ENCODE measurements around the gene RCSD1.
"Not testable (repeated sequence)": the region's sequence is repeated elsewhere in the genome, so short reads cannot be mapped to it uniquely, and the experiment has no call there.

RCSD1 gene

DNA sequence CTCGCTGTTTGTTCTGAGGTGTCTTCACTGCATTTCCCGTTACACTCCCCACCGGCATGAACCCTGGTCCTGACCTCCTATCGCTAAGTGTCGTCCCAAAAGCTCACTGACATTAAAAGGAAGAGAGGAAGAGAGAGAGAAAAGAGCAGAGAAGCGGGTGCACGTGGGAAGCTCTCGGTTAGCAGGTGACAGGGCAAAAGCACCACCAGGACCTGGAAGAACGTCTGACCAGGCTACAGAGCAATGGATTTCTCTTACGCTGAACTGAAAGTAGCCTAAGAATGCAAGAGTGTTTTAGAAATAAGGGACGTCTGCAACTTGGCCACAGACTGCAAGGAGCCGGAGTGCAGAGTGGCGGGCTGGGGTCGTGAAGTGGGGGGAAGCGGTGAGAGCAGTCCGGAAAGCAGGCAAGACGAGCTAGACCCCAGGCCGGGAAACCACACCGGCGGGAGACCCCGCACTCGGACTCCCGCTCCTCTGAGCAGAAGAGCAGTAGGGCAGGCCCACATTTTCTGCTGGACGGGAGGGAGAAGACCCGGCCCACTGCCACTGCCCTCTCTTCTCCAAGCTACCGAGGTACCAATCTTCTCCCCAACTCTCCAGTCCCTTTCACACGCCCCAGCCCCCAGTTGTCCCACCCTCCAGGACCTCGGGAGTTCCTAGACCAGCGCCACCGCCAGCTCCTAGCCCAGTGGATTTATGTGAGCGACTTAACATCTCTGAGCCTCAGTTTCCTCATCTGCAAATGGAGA is 83.5 kb downstream of the RCSD1 start:
- FAIRE-seq (no peak), DNase-seq (ENCODE audit: insufficient read length) (no peak)
- no peak for TF ChIP-seq TAF1 (IDR thresholded peaks at IDR 0.05; ENCODE audit: borderline replicate concordance, low read depth, low read length)
- no peak for TF ChIP-seq POLR2A (IDR thresholded peaks at IDR 0.05; ENCODE audit: low read depth, low read length)
- TF ChIP-seq POLR2AphosphoS5 (IDR thresholded peaks at IDR 0.05; ENCODE audit: low read depth, low read length), result no peak

- TF ChIP-seq POLR2A (IDR thresholded peaks at IDR 0.05; ENCODE audit: low read depth, low read length), result no peak
- DNase-seq (ENCODE audit: insufficient read length), result no peak
- FAIRE-seq, result no peak
These were observed 84.0 kb downstream of the RCSD1 start for GRCh38 chr1:167714098-167714438.

GRCh38 chr1:167714439-167715156 is 84.6 kb downstream of the RCSD1 start:
- peak; percentile 52 for DNase-seq (ENCODE audit: insufficient read length)
- peak; percentile 86 for FAIRE-seq
- 0 out of 2 replicates have a peak, but pooled peaks have one; percentile 27 for TF ChIP-seq POLR2AphosphoS5 (IDR thresholded peaks at IDR 0.05; ENCODE audit: low read depth, low read length)
- peak; percentile 68 for TF ChIP-seq POLR2A (IDR thresholded peaks at IDR 0.05; ENCODE audit: low read depth, low read length)
- TF ChIP-seq TAF1 (IDR thresholded peaks at IDR 0.05; ENCODE audit: borderline replicate concordance, low read depth, low read length), result 0 out of 2 replicates have a peak, but pooled peaks have one; percentile 36

DNA sequence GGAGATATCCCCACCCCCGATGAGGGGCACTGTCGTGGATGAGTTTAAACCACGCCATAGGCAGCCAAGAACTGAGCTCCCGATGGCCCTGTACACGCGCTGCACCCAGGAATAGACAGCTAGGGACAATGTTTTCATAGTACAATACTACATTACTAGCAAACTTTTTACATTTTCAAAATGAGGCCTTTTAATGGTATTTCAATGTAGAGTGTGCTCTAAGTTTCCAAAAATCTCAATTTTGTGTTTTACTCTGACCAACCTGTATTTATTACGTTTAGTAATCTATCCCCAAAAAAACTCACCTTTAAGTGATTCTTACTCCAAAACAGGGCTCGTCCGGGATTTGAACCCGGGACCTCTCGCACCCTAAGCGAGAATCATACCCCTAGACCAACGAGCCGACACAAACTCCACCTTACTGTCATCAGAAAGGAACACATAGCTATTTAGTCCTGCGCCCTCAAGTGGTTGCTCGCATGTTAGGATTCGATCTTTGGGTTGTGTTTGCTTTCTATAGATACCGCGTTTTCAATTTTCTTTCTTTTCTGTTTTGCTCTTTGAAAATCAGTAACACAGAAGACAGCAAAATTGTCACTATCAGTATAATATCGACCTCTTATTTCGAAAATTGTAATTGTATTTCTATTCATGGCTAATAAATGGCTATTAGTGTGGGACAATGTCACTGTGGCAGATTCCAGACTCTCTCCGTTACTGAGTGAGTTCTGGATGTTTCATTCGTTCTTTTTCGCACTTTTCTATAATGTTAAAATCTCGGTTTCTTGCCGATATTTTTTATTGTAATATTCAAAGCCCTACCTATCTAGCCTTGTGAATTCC is 85.3 kb downstream of the RCSD1 start:
- no peak for TF ChIP-seq POLR2A (IDR thresholded peaks at IDR 0.05; ENCODE audit: low read depth, low read length)
- no peak for TF ChIP-seq TAF1 (IDR thresholded peaks at IDR 0.05; ENCODE audit: borderline replicate concordance, low read depth, low read length)
- TF ChIP-seq POLR2AphosphoS5 (IDR thresholded peaks at IDR 0.05; ENCODE audit: low read depth, low read length), result no peak
- FAIRE-seq (peak; percentile 81), DNase-seq (ENCODE audit: insufficient read length) (peak; percentile 37)

- FAIRE-seq, result no peak
- no peak for TF ChIP-seq TAF1 (IDR thresholded peaks at IDR 0.05; ENCODE audit: borderline replicate concordance, low read depth, low read length)
- TF ChIP-seq POLR2A (IDR thresholded peaks at IDR 0.05; ENCODE audit: low read depth, low read length), result no peak
- TF ChIP-seq POLR2AphosphoS5 (IDR thresholded peaks at IDR 0.05; ENCODE audit: low read depth, low read length), result no peak
- no peak for DNase-seq (ENCODE audit: insufficient read length)
These were observed 85.9 kb downstream of the RCSD1 start for GRCh38 chr1:167716000-167716271.

GRCh38 chr1:167717351-167717750 is 87.3 kb downstream of the RCSD1 start:
- TF ChIP-seq POLR2AphosphoS5 (IDR thresholded peaks at IDR 0.05; ENCODE audit: low read depth, low read length) (no peak), POLR2A (IDR thresholded peaks at IDR 0.05; ENCODE audit: low read depth, low read length) (no peak), TAF1 (IDR thresholded peaks at IDR 0.05; ENCODE audit: borderline replicate concordance, low read depth, low read length) (no peak)
- FAIRE-seq (no peak), DNase-seq (ENCODE audit: insufficient read length) (no peak)

GRCh38 chr1:167718914-167719691 is 89.1 kb downstream of the RCSD1 start:
- FAIRE-seq (no peak), DNase-seq (ENCODE audit: insufficient read length) (no peak)
- no peak for TF ChIP-seq TAF1 (IDR thresholded peaks at IDR 0.05; ENCODE audit: borderline replicate concordance, low read depth, low read length)
- no peak for TF ChIP-seq POLR2A (IDR thresholded peaks at IDR 0.05; ENCODE audit: low read depth, low read length)
- no peak for TF ChIP-seq POLR2AphosphoS5 (IDR thresholded peaks at IDR 0.05; ENCODE audit: low read depth, low read length)

- FAIRE-seq, result peak; percentile 83
- TF ChIP-seq TAF1 (IDR thresholded peaks at IDR 0.05; ENCODE audit: borderline replicate concordance, low read depth, low read length) (peak; percentile 48; the same call in 1 of the 2 replicates), POLR2A (IDR thresholded peaks at IDR 0.05; ENCODE audit: low read depth, low read length) (peak; percentile 33; the same call in 1 of the 2 replicates)
- DNase-seq (ENCODE audit: insufficient read length), result not testable (repeated sequence)
These were observed 89.8 kb downstream of the RCSD1 start for GRCh38 chr1:167719715-167720421.

DNA sequence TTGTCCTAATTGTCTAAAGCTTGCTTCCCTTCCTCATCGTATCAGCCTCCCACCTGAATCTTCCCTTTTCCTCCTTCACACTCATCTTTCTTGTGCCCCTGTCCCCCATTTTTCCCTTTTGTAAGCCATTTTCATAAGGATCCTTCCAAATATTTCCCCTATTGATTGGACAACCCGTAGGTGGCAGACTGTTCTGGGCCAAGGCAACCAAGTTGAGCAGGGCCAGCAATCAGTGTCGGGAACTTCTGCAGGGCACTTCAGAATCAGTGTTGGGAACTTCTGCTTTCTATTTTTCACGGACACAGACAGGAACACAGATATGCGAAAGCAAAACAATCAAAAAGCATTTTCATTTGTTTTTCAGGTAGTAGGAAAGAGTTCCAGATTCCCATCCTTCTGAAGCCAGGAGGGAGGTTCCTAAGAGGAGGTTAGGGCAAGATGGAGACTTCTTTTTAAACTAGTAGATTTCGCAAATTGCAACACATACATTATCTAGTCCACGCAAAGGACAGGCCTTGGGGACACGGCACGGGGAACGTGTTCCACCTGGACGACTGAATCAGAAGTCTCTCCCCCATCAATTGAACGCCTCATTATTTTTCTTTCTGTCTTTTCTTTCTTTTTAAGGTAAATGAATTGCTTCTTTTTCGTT is 91.1 kb downstream of the RCSD1 start:
- DNase-seq (ENCODE audit: insufficient read length) (no peak), FAIRE-seq (peak; percentile 66)
- TF ChIP-seq POLR2A (IDR thresholded peaks at IDR 0.05; ENCODE audit: low read depth, low read length) (no peak), TAF1 (IDR thresholded peaks at IDR 0.05; ENCODE audit: borderline replicate concordance, low read depth, low read length) (no peak), POLR2AphosphoS5 (IDR thresholded peaks at IDR 0.05; ENCODE audit: low read depth, low read length) (no peak)

- FAIRE-seq (peak; percentile 90), DNase-seq (ENCODE audit: insufficient read length) (peak; percentile 95)
- TF ChIP-seq POLR2A (IDR thresholded peaks at IDR 0.05; ENCODE audit: low read depth, low read length) (peak; percentile 68; the same call in 1 of the 2 replicates), POLR2AphosphoS5 (IDR thresholded peaks at IDR 0.05; ENCODE audit: low read depth, low read length) (0 out of 2 replicates have a peak, but pooled peaks have one; percentile 15), TAF1 (IDR thresholded peaks at IDR 0.05; ENCODE audit: borderline replicate concordance, low read depth, low read length) (peak; percentile 42; the same call in 1 of the 2 replicates)
These were observed 91.7 kb downstream of the RCSD1 start, which contains the start of gene MPZL1 for GRCh38 chr1:167721617-167722151. Gene MPZL1, plus strand, starts transcription at chr1:167721982. Its CDS starts 170 bp downstream, at chr1:167722152.

Measured in GM12892 (cell line).